Measurements from ENCODE around the gene LYZ. TPM values are rescaled to one million over a fixed set of nuclear protein-coding genes. Genes with fewer than 3 reads are reported as not detected.

LYZ gene
- total RNA-seq, 1 donor from 2014 or later, result 8.8 TPM

DNA sequence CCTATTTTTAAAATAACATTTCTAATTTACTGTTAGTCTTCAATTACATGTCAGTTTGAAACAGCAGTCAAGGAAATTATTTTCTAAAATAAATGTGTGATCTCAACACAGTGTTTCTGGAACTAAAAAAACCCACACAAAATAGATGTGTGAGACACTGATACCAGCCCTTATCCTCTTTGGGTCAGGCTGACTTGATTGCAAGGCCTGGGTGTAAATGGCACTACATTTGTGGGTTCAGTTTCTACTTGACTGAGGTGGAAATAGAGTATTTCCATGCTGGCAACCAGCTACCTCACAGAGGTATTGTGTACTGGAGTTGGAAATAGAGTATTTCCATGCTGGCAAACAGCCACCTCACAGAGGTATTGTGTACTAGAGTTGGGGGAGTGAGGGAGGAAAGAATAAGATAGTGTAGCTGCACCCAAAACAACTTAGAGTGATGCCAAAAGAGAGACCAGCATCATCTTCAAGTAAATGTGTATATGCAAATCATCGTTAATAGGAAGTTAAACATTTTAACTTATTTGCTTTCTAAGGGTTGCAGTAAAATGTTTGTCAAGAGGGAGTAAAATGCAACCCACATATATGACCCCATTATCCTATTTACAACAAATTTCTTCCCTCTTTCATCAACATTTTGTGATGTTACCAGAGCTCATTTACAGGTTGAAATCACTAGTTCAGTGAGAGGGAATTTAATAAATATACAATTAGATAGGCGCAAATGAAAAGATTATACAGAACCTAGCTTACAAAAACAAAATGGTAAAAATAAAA, 10.7 kb upstream of the LYZ start:
- TF ChIP-seq, protein P1, sequence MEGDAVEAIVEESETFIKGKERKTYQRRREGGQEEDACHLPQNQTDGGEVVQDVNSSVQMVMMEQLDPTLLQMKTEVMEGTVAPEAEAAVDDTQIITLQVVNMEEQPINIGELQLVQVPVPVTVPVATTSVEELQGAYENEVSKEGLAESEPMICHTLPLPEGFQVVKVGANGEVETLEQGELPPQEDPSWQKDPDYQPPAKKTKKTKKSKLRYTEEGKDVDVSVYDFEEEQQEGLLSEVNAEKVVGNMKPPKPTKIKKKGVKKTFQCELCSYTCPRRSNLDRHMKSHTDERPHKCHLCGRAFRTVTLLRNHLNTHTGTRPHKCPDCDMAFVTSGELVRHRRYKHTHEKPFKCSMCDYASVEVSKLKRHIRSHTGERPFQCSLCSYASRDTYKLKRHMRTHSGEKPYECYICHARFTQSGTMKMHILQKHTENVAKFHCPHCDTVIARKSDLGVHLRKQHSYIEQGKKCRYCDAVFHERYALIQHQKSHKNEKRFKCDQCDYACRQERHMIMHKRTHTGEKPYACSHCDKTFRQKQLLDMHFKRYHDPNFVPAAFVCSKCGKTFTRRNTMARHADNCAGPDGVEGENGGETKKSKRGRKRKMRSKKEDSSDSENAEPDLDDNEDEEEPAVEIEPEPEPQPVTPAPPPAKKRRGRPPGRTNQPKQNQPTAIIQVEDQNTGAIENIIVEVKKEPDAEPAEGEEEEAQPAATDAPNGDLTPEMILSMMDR (IDR thresholded peaks at IDR 0.05; ENCODE audit: unreplicated experiment), result no peak
- H3K4me3 Mint-ChIP-seq (ENCODE audit: low read depth), result no peak overlapping the region
- no peaks in the 10 kb centered on the region for H3K36me3 Mint-ChIP-seq (ENCODE audit: insufficient read depth)
- no peaks in the 10 kb centered on the region for H3K9me3 Mint-ChIP-seq (ENCODE audit: low read depth)
- no peak overlapping the region for H3K27ac Mint-ChIP-seq
- peaks cover 55% of the 10 kb centered on the region for H3K4me1 Mint-ChIP-seq (ENCODE audit: low read depth)
- DNase-seq (ENCODE audit: low spot score, unreplicated experiment), result no peak
- no peaks in the 10 kb centered on the region for H3K27me3 Mint-ChIP-seq

DNA sequence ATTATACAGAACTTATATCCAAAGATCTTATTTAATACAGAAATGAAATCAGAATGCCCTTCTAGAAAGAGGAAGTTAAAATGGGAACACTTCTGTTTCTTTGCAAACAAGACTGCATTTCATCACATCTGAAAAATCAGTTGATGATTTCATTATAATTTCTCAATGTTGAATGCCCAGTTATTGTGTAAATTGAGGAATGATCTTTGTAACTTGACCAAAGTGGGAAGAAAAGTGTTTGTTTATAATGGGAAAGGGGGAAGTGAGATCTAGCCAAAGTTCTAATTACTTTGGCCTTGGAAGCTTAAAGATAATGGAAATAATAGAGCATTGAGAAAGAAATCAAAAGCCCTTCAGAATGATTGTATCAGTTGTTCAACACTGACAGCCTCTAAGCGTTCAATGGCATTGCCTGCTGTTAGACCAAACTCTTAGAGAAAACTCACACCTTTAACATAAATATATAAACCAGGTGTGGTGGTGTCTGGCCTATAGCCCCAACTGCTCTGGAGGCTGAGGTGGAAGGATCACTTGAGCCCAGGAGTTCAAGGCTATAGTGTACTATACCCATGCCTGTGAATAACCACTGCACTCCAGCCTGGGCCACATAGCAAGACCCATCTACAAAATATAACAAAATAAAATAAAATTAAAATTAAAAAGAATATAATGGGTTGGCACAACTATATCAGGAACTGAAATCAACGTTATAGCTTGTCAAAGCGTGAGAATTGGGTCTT, 9.9 kb upstream of the LYZ start:
- Mint-ChIP-seq H3K36me3 (ENCODE audit: insufficient read depth) (no peaks in the 10 kb centered on the region), H3K9me3 (ENCODE audit: low read depth) (no peaks in the 10 kb centered on the region), H3K4me1 (ENCODE audit: low read depth) (peaks cover 55% of the 10 kb centered on the region)

DNA sequence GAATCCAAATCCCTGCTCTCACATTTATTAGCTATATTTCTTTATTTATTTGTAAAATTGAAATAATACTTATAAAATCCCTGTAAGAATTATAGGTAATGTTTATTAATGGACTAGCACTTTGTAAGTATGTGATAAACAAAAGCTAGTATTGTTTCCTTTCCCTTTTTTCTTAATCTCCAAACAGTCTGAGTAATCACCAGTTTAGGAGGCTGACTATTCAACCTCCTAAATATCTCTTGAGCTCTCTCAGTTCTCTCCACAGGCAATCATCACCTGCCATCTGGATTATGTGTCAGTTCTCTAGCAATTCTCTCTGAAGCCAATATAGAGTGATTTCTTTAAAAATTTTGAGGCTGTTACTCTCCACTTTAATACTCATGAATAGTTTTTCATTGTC, 9.2 kb upstream of the LYZ start:
- H3K4me1 Mint-ChIP-seq (ENCODE audit: low read depth), result peaks cover 61% of the 10 kb centered on the region
- no peaks in the 10 kb centered on the region for H3K9me3 Mint-ChIP-seq (ENCODE audit: low read depth)
- H3K27me3 Mint-ChIP-seq, result no peaks in the 10 kb centered on the region
- no peak for DNase-seq (ENCODE audit: low spot score, unreplicated experiment)
- TF ChIP-seq, protein P1 (IDR thresholded peaks at IDR 0.05; ENCODE audit: unreplicated experiment), result no peak
- H3K4me3 Mint-ChIP-seq (ENCODE audit: low read depth), result no peak overlapping the region
- H3K27ac Mint-ChIP-seq, result no peak overlapping the region
- no peaks in the 10 kb centered on the region for H3K36me3 Mint-ChIP-seq (ENCODE audit: insufficient read depth)

More for the DNA sequence above, 9.9 kb upstream of the LYZ start:
- TF ChIP-seq, protein P1 (IDR thresholded peaks at IDR 0.05; ENCODE audit: unreplicated experiment), result no peak
- no peak overlapping the region for H3K27ac Mint-ChIP-seq
- DNase-seq (ENCODE audit: low spot score, unreplicated experiment), result no peak
- no peak overlapping the region for H3K4me3 Mint-ChIP-seq (ENCODE audit: low read depth)
- H3K27me3 Mint-ChIP-seq, result no peaks in the 10 kb centered on the region

DNA sequence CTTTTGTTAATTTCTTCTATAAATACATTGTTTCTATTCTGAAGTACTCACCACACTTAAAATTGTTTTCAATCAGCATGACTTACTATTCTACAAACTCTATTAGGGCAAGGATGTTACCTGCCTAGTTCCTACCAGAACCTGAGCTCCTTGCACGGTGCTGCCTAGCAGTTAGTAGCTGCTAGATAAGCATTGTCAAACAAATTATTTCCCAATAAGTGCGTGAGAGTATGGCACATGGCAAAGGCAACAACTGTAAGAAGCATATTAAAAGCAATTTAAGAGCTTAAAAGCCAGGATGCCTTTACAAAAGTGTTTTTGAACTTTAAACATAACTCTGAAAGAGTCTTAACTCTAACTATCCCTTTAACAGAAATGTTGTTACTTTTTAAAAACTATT, 8.2 kb upstream of the LYZ start:
- DNase-seq (ENCODE audit: low spot score, unreplicated experiment), result no peak
- Mint-ChIP-seq H3K9me3 (ENCODE audit: low read depth) (no peaks in the 10 kb centered on the region), H3K27me3 (no peaks in the 10 kb centered on the region), H3K27ac (no peak overlapping the region), H3K4me3 (ENCODE audit: low read depth) (no peak overlapping the region), H3K4me1 (ENCODE audit: low read depth) (peaks cover 56% of the 10 kb centered on the region), H3K36me3 (ENCODE audit: insufficient read depth) (no peaks in the 10 kb centered on the region)
- TF ChIP-seq, protein P1 (IDR thresholded peaks at IDR 0.05; ENCODE audit: unreplicated experiment), result no peak

DNA sequence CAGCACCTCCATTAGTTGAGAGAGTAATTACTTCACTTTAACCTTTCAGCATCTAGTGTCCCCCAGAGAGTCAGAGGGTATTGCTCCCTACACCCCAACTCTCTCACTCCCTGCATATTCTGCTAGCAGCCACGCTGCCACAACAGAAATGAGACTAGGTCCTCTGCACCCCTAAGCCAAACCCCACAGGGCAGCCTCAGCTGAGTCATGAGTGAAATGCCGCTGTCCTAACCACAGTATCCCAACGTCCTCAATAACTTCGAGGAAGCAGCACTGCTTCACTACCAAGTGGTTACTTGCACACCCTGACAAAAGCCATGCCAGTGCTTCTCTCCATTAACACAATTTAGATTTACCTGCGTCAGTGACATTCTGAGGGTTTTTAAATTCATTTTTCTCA, 6.9 kb upstream of the LYZ start:
- Mint-ChIP-seq H3K4me3 (ENCODE audit: low read depth) (no peak overlapping the region), H3K9me3 (ENCODE audit: low read depth) (no peaks in the 10 kb centered on the region), H3K27ac (no peak overlapping the region), H3K4me1 (ENCODE audit: low read depth) (peaks cover 62% of the 10 kb centered on the region), H3K36me3 (ENCODE audit: insufficient read depth) (no peaks in the 10 kb centered on the region), H3K27me3 (no peaks in the 10 kb centered on the region)
- no peak for DNase-seq (ENCODE audit: low spot score, unreplicated experiment)
- TF ChIP-seq, protein P1 (IDR thresholded peaks at IDR 0.05; ENCODE audit: unreplicated experiment), result no peak
